ENCODE results near the gene TCF15.

DNA sequence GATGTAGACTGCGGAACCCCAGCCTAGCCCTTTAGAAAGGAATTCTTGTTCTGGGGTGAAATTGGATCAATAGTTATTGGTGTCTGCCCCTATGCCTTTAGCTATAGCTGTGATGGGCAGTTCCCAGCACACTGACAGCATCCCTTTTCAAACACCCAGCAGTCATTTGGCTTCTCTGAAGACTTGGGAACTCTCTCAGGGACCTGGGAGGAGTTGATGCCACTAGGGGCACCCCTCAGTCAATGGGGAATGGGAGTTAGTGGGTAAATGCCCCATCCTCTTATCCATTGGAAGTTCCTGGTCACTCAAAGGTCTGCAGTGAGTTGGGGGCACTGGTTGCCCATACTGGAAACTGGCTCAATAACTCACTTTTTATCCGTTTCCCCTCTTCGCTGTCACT, 34.9 kb downstream of the TCF15 start:
- TF ChIP-seq CTCF (conservative IDR thresholded peaks at IDR 0.05; ENCODE audit: low read depth in 2 of 2) = peak; percentile 31 to 42
- no peak for TF ChIP-seq EZH2 (IDR thresholded peaks at IDR 0.05; ENCODE audit: low read depth, unreplicated experiment)
- no peak for TF ChIP-seq EZH2phosphoT487 (IDR thresholded peaks at IDR 0.05; ENCODE audit: unreplicated experiment)
- no peak for TF ChIP-seq POLR2AphosphoS5 (IDR thresholded peaks at IDR 0.05; ENCODE audit: low read depth)

Data from GM23338 (cell line).